HTERT RPE-1 (cell line): ENCODE results near the gene OR6B1.

Experiments
- in situ Hi-C: fragments of 300-500 bp; cut with MboI; formaldehyde crosslinking; loops from 4 replicates; pipeline ENCODE4 v1.14.3; 2020; ENCODE audit warnings: low sequenced_read_pairs

The OR6B1 gene

DNA sequence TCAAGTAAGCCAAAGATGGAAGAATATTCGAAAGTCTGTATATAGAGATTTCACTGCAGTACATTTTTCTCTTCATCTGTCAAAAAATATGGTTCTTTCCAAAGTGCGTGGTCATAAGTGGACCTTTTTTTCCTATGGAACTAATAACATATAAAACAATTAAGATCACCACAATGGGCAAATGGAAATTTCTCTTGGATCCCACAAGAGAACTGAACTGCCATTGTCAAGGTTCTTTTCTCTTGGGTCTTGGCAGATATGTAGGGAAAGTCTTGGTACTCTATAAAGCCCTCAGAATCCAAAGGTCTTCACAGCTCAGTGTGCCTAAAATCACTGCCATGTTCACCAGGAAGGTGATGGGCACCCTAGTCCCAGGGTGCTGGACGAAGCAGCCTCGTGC is at the start of gene OR6B1:
TSS of gene OR6B1 (plus strand) at position 301 of the 400 bp plus-strand sequence. CDS start 3,677 bp downstream, outside the sequence.
- in situ Hi-C loops, result no loop called here

- in situ Hi-C loops, result no loop called here
Measured at GRCh38 chr7:143953421-143953820, 46.7 kb upstream of the OR6B1 start.

DNA sequence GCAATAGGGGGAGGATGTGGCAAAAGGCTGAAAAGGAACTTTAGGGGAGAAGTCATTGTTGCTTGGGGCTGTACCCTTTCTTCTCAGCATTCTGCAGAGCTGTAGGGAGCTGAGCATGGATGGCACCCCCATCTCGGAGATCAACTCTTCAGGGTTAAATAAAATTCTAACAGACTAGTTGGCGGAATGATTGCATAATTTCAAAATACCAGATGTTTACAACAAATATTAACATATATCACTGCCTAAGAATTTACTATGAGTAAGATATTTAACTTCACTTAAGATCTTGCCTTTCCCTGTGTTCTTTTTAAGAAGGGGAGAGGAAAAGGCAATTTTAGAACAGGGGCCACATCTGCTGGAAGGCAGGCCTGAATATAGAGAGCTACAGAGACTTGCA is 46.0 kb upstream of the OR6B1 start:
- in situ Hi-C loops, result no loop called here

GRCh38 chr7:143954544-143954943 is 45.6 kb upstream of the OR6B1 start, which contains the start of gene OR2F1:
Gene OR2F1, plus strand, starts transcription at chr7:143954844. Its CDS starts 5,127 bp downstream, at chr7:143959971.
- in situ Hi-C loops, result no loop called here

DNA sequence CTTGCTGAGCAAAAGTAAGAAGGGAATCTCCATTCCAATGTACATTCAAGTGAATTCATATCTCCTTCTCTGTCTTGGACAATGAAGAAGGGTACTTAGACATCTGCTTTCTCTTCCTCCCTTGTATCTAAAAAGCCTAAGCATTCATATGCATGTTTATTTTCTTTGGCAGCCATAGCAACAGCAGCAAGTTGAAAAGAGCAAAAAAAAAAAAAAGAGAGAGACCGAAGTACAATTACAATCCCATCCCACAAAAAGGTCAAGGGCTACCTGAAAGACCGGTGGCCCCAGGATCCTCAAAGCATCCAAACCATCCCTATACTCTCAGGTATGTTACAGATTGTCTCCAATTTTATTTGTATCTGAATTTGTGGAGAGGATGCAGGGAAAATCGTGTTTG is 41.3 kb upstream of the OR6B1 start:
- in situ Hi-C loops, result no loop called here

- in situ Hi-C loops, result no loop called here
Measured at GRCh38 chr7:143960813-143961610, 39.1 kb upstream of the OR6B1 start.

DNA sequence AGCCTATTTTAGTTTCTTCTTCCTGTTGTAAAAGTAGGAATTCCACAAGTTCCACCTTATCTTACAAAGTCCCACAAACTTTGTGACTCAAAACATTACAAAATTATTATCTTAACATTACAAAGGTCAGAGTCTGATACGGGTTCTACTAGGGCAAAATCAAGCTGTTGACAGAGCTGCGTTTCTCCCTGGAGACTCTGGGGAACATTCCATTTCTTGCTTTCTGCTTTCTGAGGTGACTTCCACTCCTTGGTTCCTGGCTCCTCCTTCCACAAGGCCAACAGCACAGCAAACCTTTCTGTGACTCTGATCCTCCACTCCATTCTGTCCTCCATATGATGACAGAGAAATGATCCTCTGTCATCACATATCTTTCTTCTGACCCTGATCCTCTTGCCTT is 34.8 kb upstream of the OR6B1 start:
- in situ Hi-C loops, result no loop called here

DNA sequence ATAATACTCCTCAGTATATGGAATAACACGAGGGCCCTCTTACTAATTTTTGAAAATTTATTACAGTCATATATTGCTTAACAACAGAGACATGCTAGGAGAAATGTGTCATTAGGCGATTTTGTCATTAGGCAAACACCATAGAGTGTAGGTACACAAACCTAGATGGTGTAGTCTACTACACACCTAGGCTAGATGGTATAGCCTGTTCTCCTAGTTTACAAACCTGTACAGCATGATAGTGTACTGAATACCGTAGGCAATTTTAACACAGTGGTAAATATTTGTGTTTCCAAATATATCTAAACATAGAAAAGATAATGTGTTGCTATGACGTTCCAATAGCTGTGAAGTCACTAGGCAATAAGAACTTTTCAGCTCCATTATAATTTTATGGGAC is 32.7 kb upstream of the OR6B1 start:
- in situ Hi-C loops, result no loop called here

DNA sequence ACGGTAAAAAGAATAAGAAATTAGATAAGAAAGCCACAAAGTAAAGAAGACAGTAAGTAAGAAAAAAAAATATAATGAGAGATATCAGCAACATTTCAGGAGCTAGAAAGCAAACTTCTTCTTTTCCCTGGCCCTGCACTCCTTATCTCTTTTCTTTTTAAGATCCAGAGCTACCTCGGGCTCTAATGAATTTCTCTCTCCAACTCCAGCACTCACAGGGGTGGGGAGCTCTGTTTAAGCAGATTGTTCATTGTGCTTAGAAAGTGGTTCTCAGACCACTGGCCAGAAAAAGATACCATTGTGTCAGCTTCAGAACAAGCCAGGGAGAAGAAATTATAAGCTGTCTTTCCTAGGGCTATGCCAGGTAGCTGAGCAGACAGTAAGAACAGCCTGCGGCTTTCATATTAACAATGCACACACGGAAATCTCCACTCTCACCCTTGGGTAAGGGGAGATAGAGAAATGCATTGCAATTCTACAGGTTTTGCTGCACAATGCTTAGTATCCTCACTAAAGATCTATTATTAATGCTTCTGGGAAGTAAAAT is 26.2 kb upstream of the OR6B1 start:
- in situ Hi-C loops, result no loop called here

DNA sequence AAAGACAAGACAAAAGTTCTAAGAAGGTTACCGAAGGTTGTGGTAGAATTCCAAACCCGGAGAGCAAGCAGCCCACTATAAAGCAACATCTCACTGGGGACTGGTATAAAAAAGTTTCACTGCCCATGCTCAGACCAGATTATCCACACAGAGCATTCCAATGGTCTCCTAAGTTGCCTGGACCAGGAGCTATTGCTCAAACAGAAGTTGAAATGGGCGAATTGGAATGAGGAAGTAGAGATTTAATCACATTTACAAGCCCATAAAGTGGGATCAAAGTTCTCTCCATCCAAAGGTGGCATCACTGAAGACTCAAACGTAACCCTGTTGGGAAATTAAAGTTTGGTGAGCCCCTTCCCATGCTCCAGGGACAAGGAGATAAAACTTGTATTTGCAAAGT is 25.7 kb upstream of the OR6B1 start:
- in situ Hi-C loops, result no loop called here

DNA sequence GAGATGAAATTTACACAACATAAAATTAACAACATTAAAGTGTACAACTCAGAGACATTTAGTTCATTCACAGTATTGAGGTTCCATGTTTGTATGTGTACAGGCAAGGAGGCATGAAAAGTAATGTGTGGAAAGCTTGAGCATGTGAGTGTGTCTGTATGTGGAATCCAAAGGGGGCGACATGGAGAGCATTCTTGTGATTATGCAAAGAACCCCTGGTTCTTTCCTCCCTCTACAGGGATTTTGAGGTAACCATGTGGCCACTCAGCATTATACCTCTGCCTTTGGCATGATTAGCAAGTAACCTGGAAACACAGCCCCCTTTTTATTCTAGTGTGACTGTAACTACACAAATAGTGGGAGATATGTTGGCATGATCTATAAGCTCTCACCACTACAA is 24.5 kb upstream of the OR6B1 start:
- in situ Hi-C loops, result no loop called here

DNA sequence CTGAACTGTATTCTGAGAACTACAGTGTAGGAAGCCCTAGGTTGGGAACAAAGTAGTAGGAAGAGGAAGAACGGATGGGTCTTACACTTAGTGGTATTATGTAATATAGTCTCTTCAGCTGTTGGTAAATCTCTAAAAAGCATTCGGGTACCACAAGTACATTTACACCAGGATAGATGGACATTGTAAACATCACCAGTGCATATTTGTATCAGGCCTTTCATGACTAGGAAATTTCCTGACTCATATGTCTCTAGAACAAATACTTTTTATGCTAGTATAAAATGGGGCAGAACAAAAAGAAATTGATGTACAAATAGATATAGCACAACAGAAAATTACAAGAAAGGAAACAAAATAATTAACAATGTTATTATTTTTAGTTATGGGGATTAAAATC is 21.5 kb upstream of the OR6B1 start:
- in situ Hi-C loops, result no loop called here

- in situ Hi-C loops, result no loop called here
Measured at GRCh38 chr7:143979359-143979758, 20.8 kb upstream of the OR6B1 start.

DNA sequence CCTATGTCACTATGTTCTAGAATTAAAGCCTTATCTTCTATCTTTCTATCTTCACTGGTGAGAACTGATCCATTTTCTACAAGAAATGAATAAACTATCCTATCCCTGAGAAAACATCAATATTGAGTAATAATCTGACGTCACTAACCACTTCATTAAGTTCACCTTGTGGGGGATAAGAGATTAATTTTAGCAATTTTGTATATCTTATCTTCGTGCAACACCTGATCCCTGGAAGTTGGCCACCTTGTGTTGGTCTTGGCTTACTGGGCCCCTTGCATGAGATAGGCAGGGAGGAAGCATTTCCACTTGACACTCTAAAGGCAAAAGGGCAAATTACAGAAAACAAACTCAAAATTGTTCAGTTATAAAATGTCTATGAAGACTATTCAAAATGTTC is 20.1 kb upstream of the OR6B1 start:
- in situ Hi-C loops, result no loop called here

DNA sequence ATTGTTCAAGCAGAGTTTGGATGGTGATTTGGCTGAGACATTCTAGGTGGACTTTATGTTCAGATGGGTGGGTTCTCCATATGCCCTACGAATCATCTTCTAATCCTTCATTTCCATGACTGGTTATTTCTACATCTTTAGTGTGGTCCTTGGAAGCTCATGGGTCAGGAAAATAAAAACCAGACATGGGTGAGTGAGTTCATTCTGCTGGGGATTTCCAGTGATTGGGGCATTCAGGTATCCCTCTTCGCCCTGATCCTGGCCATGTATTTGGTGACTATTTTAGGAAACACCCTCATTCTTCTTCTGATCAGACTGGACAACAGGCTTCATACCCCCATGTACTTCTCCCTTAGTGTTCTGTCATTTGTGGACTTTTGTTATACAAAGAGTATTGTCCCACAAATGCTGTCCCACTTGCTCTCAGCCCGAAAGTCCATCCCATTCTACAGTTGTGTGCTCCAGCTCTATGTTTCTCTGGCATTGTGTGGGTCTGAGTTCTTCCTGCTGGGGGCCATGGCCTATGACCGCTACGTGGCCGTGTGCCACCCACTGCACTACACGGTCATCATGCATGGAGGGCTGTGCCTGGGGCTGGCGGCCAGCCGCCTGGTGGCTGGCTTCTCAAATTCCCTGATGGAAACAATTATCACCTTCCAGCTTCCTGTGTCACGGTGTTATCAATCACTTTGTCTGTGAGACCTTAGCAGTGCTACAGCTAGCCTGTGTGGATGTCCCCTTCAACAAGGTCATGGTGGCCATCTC is 19.2 kb upstream of the OR6B1 start:
- in situ Hi-C loops, result no loop called here

GRCh38 chr7:143983960-143984359 is 16.2 kb upstream of the OR6B1 start:
- in situ Hi-C loops, result no loop called here

DNA sequence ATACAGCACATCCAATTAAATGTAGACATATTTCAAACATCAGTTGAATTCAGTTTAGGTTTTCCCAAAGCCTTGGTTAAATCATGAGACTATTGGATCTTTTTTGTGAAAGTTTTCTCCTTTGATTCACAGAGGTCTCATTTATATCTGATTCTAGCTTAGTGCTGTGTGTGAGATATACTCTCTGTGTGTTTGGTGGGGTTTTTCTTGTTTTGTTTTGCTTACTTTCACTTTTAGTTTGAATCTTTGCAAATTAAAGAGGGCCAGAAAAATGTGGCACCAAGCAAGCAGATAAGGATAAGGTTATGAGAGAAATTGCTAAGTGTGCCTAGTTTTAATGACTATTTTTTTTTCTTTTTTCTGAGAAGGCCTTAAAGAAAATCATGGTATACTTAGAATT is 12.6 kb upstream of the OR6B1 start:
- in situ Hi-C loops, result no loop called here

DNA sequence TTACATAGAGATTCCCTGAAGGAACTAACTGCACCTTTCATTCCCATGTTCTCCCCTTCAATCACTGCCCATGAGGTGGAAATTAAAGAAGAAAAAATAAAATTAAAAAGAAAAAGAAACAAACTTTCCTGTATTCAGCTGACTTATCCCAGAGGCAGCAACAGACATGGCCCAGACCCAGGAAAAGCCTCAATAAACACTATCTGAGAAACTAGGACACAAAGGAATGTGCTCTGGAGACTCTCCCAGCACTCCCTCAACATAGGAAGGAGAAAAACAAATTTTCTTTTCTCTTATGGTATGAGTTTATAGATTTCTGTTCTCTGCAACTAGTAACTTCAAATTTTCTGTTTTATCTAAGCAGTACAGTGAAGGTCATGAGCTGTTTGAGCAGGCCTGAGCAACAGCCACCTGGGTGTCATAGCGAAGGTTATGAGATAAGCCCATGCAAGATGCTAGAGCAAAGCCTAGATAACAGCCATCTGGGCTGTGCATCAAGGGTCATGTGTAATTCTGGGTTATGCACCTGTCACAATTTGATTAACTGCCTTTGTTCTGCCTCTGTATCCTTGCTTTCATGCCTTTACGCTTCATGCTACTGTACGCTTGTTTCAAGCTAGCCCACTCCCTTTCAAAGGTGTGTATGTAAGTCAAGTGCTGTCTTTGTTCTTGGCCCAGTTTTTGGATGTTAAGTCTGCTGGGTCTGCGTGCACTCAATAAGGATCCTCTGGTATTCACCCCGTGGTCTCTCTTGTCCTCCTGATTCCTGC is 11.0 kb upstream of the OR6B1 start:
- in situ Hi-C loops, result no loop called here

- in situ Hi-C loops, result no loop called here
Measured at GRCh38 chr7:143992670-143993069, 7.5 kb upstream of the OR6B1 start.

DNA sequence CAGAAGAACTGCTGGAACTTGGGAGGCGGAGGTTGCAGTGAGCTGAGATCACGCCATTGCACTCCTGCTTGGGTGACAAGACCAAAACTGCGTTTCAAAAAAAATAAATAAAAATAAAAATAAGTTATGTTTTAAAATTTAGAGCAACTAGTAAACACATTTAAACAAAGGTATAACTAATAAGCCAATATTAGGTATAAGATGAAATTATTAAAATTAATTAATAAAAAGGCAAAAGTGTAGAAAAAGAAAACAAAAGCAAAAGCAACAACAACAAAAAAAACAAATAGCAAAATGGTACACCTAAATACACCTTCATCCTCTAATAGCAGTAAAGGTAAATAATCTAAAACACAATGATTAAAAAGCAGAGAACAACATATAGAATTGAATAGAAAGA is 6.2 kb upstream of the OR6B1 start:
- in situ Hi-C loops, result no loop called here

DNA sequence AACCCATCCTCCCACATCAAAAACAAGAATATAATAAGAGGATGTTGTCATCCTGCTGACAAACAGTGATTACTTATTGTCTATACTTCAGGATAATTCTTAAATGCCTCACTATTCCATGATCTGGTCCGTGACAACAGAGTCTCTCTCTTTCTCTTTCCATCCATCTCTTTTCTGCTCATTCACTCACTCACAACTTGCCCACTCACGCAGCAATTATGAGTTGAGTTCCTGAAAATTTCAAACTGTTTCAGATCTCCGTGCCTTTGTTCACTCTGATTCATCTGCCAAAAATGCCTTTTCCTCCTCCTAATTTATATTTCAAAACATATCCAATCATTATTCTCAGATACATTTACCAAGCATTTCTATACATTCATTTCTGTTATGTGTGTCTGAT is 1.4 kb downstream of the OR6B1 start:
- in situ Hi-C loops, result no loop called here
